ENCODE results near the gene MYO1B.

Gene MYO1B

DNA sequence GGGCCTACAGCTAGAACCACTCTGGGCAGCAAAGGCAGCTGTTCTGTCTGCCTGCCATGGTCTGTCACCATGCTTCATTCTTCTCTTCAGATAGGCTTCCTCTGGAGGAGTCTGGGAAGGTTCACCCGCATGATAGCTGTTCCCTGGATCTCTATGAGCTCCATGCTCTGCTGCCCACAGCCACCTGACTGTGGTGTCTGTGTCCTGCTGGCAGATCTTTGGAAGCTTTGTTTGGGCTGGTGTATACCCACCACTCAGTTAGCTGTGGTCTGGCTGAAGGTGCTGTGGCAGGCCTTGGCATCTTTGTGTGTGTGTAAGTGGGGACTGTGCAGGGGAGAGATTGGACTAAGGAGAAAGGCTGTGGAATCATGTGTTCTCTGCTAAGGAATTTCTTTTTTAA lies 23.4 kb downstream of the MYO1B start:
- TF ChIP-seq POLR2AphosphoS5 (IDR thresholded peaks at IDR 0.05; ENCODE audit: borderline replicate concordance, low read depth, low read length) (no peak), EZH2 (IDR thresholded peaks at IDR 0.05) (no peak), FOXP2 (optimal IDR thresholded peaks at IDR 0.05; ENCODE audit: control extremely low read depth, extremely low read length, insufficient read depth) (no peak)
- no peak for DNase-seq (ENCODE audit: low read depth, low spot score)
- Histone ChIP-seq H3K27ac (no peak overlapping the region), H3K9ac (ENCODE audit: insufficient read length) (no peak overlapping the region), H3K4me3 (no peak overlapping the region), H3K9me3 (ENCODE audit: low read depth, low read length) (no peaks in the 10 kb centered on the region), H3K36me3 (ENCODE audit: insufficient read depth, low read length) (no peaks in the 10 kb centered on the region)

DNA sequence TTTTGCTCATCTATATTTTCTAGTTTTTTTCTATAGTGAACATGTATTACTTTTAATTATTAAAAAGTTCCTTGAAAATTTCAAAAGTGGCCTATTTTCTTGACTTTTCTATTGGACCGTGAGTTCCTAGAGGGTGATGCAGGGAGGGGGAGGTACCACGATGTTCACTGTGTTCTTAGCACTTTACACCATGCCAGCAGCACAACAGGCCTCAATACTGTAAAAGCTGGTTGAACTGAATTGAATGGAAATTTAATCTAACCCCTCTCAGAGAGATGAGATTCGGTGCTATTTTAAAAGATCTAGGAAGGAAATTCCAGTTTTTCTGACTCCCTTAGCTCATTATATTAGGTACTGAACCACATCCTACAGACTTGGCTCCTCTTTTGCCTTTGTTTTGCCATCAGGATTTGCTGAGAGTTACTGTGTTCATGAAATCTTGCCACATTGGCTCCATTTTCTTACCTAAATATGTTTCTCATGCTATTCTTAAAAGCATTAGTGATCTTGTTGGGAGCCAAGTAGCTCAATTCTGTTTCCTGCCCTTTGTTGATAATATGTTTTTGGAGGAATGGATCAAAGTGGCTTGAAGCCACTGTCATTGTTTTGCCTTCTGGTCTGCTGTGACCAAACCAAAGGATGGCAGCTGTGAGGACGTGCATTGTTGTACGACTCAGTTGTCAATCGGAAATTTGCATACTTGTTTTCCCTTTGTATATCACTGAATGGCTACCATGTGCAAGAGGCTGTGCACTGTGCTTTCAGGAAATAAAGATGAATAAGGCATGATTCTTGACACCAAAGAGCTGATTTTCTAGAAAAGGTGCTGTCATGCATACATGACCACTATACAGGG lies 25.3 kb downstream of the MYO1B start:
- H3K9ac ChIP-seq (ENCODE audit: insufficient read length) = no peak overlapping the region
- no peaks in the 10 kb centered on the region for H3K36me3 ChIP-seq (ENCODE audit: insufficient read depth, low read length)
- H3K9me3 ChIP-seq (ENCODE audit: low read depth, low read length) = no peaks in the 10 kb centered on the region
- H3K4me3 ChIP-seq = no peak overlapping the region
- no peak overlapping the region for H3K27ac ChIP-seq
- TF ChIP-seq FOXP2 (optimal IDR thresholded peaks at IDR 0.05; ENCODE audit: control extremely low read depth, extremely low read length, insufficient read depth) (no peak), POLR2AphosphoS5 (IDR thresholded peaks at IDR 0.05; ENCODE audit: borderline replicate concordance, low read depth, low read length) (no peak), EZH2 (IDR thresholded peaks at IDR 0.05) (no peak)
- DNase-seq (ENCODE audit: low read depth, low spot score) = no peak

DNA sequence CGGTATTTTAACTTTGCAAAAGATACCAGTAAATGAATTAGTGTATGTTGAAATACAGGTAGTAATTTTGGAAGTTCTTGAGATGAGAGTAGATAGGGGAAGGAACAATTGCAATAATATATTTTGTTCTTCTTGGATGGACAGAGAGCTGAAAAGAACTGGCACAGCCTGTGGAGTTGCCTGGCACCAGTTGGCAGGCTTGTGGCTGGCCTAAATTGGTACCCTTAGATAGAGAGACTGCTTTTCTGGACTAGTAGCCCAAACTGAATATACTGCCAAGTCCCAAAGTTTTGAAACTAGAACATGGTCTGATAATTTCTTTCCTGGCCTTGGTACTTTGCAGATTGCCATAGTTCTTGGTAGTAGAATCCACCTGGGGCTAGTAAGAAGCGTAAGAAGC lies 26.9 kb downstream of the MYO1B start:
- H3K4me3 ChIP-seq = no peak overlapping the region
- H3K36me3 ChIP-seq (ENCODE audit: insufficient read depth, low read length) = no peaks in the 10 kb centered on the region
- H3K9me3 ChIP-seq (ENCODE audit: low read depth, low read length) = no peaks in the 10 kb centered on the region
- no peak for DNase-seq (ENCODE audit: low read depth, low spot score)
- no peak overlapping the region for H3K9ac ChIP-seq (ENCODE audit: insufficient read length)
- TF ChIP-seq FOXP2 (optimal IDR thresholded peaks at IDR 0.05; ENCODE audit: control extremely low read depth, extremely low read length, insufficient read depth) (no peak), POLR2AphosphoS5 (IDR thresholded peaks at IDR 0.05; ENCODE audit: borderline replicate concordance, low read depth, low read length) (no peak), EZH2 (IDR thresholded peaks at IDR 0.05) (no peak)
- no peak overlapping the region for H3K27ac ChIP-seq

DNA sequence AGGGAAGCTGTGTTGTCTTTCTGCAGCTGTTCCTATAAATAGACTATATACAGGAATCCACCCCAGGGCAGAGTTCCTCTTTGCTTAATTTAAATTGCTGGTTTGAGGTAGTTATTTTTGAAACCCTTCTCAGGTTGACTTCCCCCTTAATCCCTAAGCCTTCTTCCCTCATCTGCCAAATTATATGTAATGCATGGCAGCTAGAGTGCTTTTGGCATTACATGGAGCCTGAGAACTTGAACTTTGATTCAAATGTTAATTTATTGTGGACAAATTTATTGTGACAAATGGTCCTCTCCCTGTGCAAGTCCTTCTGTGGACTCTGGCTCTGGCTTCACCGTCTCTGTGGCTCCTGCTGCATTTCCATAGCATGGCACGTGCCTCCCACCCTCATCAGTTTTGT lies 29.2 kb downstream of the MYO1B start:
- H3K4me3 ChIP-seq = no peak overlapping the region
- TF ChIP-seq EZH2 (IDR thresholded peaks at IDR 0.05) (no peak), FOXP2 (optimal IDR thresholded peaks at IDR 0.05; ENCODE audit: control extremely low read depth, extremely low read length, insufficient read depth) (no peak), POLR2AphosphoS5 (IDR thresholded peaks at IDR 0.05; ENCODE audit: borderline replicate concordance, low read depth, low read length) (no peak)
- no peak for DNase-seq (ENCODE audit: low read depth, low spot score)
- no peaks in the 10 kb centered on the region for H3K36me3 ChIP-seq (ENCODE audit: insufficient read depth, low read length)
- H3K9me3 ChIP-seq (ENCODE audit: low read depth, low read length) = no peaks in the 10 kb centered on the region
- H3K27ac ChIP-seq = no peak overlapping the region
- H3K9ac ChIP-seq (ENCODE audit: insufficient read length) = no peak overlapping the region

DNA sequence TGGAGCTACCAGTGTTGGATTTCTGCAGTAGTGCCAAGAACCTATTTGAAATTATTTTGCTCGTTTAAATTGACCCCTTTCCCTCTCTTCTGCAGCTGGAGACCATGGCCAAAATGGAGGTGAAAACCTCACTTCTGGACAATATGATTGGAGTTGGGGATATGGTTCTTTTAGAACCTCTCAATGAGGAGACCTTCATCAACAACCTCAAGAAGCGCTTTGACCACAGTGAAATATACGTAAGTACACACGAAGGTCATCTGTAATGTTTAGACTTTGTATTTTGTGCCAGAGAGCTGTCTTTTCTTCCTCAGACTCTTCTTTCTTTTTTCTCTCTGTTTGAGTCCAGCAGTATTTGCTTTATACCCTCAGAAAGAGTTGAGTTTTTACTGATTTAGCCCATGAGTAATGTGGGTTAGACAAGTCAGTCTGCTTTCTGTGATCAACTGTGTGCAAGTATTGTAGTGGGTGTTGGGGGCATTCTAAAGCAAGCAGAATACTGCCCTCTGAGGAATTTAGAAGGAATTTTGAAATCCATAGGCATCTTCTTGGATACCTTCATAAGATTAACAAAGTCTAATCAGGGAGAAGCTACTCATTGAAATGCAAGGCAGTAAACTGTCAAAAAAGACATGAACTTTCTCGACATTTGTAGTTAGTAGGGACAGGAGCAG lies 31.7 kb downstream of the MYO1B start:
- Histone ChIP-seq H3K9ac (ENCODE audit: insufficient read length) (no peak overlapping the region), H3K9me3 (ENCODE audit: low read depth, low read length) (no peaks in the 10 kb centered on the region), H3K36me3 (ENCODE audit: insufficient read depth, low read length) (no peaks in the 10 kb centered on the region), H3K27ac (no peak overlapping the region), H3K4me3 (no peak overlapping the region)
- no peak for DNase-seq (ENCODE audit: low read depth, low spot score)
- TF ChIP-seq EZH2 (IDR thresholded peaks at IDR 0.05) (no peak), POLR2AphosphoS5 (IDR thresholded peaks at IDR 0.05; ENCODE audit: borderline replicate concordance, low read depth, low read length) (no peak), FOXP2 (optimal IDR thresholded peaks at IDR 0.05; ENCODE audit: control extremely low read depth, extremely low read length, insufficient read depth) (no peak)

DNA sequence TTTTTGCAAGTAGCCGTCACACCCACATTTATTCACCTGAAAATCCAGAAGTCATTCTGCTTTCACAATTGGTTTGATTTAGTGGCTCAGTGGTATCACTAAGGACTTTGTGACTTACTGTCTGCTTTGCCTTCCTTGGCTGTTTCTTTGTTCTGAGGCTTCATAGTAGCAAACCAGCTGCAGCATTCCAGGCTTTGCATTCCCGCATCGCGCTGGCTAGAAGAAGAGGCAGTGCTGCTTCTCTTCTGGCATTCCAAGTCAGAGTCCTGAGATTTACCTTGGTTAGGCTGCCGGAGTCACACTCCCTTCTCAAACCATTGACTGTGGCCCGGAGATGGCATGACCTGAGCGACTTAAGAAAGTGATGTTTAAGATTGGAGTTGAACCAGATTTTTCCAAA lies 35.1 kb downstream of the MYO1B start:
- TF ChIP-seq FOXP2 (optimal IDR thresholded peaks at IDR 0.05; ENCODE audit: control extremely low read depth, extremely low read length, insufficient read depth) (no peak), EZH2 (IDR thresholded peaks at IDR 0.05) (no peak), POLR2AphosphoS5 (IDR thresholded peaks at IDR 0.05; ENCODE audit: borderline replicate concordance, low read depth, low read length) (no peak)
- Histone ChIP-seq H3K4me3 (no peak overlapping the region), H3K27ac (no peak overlapping the region), H3K9me3 (ENCODE audit: low read depth, low read length) (no peaks in the 10 kb centered on the region), H3K36me3 (ENCODE audit: insufficient read depth, low read length) (no peaks in the 10 kb centered on the region), H3K9ac (ENCODE audit: insufficient read length) (no peak overlapping the region)
- DNase-seq (ENCODE audit: low read depth, low spot score) = no peak

DNA sequence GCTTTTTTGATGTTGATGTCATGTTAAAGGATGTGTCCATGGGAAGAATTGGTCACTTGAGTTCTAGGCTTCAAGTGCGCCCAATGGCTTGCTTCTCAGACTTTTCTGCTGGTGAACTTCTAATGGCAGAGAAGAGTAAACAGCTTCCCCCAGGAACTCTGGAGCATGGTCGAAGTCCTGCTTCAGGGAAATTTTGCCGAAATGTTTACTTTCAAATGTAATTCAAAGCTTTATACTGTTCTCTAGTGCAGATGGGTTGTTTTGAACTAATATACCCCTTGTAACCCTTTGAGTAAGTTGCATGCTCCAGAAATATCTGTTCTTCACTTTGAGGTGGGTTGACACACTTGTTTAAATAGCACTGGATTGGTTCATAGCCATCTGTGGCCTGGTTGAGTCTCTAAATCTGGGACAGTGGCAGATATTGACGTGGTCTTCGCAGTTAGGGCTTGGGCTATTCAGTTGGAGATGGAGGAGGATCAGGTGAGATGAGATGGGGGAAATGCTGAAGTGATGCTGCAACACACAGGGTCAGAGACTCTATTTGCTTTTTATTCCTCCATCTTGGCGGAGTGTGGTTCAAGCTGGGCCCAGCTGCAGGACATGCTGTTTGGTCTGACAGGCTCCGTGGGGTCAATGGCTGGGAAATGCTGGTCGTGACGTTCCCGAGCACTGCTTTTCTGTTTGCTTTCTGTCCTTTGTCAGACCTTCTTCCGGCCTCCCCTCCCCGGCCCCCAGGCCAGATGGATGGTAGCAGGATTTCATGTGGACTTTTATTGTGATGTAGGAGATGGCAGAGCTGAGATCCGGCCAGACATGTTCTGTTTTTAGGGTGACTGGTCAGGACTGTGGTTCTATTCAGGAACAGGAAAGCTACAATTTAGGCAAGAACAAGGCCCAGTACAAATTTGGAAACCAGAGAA lies 35.9 kb downstream of the MYO1B start:
- Histone ChIP-seq H3K9ac (ENCODE audit: insufficient read length) (no peak overlapping the region), H3K36me3 (ENCODE audit: insufficient read depth, low read length) (no peaks in the 10 kb centered on the region), H3K4me3 (no peak overlapping the region), H3K27ac (no peak overlapping the region), H3K9me3 (ENCODE audit: low read depth, low read length) (no peaks in the 10 kb centered on the region)
- DNase-seq (ENCODE audit: low read depth, low spot score) = no peak
- no peak for TF ChIP-seq EZH2 (IDR thresholded peaks at IDR 0.05)
- no peak for TF ChIP-seq FOXP2 (optimal IDR thresholded peaks at IDR 0.05; ENCODE audit: control extremely low read depth, extremely low read length, insufficient read depth)

DNA sequence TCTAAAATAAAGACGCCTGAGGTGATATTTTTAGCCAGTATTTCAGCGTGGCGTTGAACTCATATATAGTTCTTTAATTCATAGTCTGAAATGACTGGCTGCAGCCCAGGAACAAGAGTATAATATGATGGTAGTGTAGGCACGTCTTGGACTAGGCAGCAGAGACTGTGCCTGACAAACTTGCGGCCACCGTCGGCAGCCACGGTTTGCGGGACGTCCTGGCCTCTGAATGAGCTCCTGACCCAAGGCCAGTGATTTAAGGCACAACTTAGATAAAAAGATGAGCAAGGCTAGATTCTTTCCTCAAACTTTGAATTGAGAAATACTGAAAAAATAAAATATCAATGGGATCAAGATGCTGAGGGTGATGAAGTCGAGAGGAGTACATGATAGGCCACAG lies 40.0 kb downstream of the MYO1B start:
- H3K36me3 ChIP-seq (ENCODE audit: insufficient read depth, low read length) = no peaks in the 10 kb centered on the region
- H3K9ac ChIP-seq (ENCODE audit: insufficient read length) = no peak overlapping the region

More for the DNA sequence above, 40.0 kb downstream of the MYO1B start:
- H3K9me3 ChIP-seq (ENCODE audit: low read depth, low read length) = no peaks in the 10 kb centered on the region
- H3K27ac ChIP-seq = no peak overlapping the region
- no peak overlapping the region for H3K4me3 ChIP-seq
- TF ChIP-seq POLR2AphosphoS5 (IDR thresholded peaks at IDR 0.05; ENCODE audit: borderline replicate concordance, low read depth, low read length) = no peak
- no peak for TF ChIP-seq FOXP2 (optimal IDR thresholded peaks at IDR 0.05; ENCODE audit: control extremely low read depth, extremely low read length, insufficient read depth)
- no peak for TF ChIP-seq EZH2 (IDR thresholded peaks at IDR 0.05)
- DNase-seq (ENCODE audit: low read depth, low spot score) = no peak
